HG03457 (cell line): ENCODE measurements around the gene MRPS23.

Experiments used
- ATAC-seq: cut with Tn5 transposase; IDR thresholded peaks from one replicate; pipeline ENCODE4 v1.9.1; 2021; ENCODE audit warnings: moderate number of reproducible peaks; ENCODE audit not compliant: unreplicated experiment

The MRPS23 gene

GRCh38 chr17:57803021-57803420 is 46.8 kb downstream of the MRPS23 start:
- ATAC-seq: no peak

GRCh38 chr17:57801044-57801711 is 48.7 kb downstream of the MRPS23 start:
- ATAC-seq: no peak

- no peak for ATAC-seq
These were observed 55.0 kb downstream of the MRPS23 start for GRCh38 chr17:57794841-57795240.

GRCh38 chr17:57788725-57789124 is 61.1 kb downstream of the MRPS23 start:
- ATAC-seq: no peak

- ATAC-seq: no peak
These were observed 64.8 kb downstream of the MRPS23 start for GRCh38 chr17:57785022-57785421.
